ENCODE results near the gene SLBP. TPM values are rescaled to one million over a fixed set of nuclear protein-coding genes. Genes with fewer than 3 reads are reported as not detected.

Gene SLBP
- total RNA-seq, 1 donor from 2014 or later, result 23.5 TPM

GRCh38 chr4:1693131-1693896 lies 18.8 kb downstream of the SLBP start:
- H3K36me3 ChIP-seq (ENCODE audit: control insufficient read depth in 3 of 3, insufficient read depth in 3 of 3, low read length in 3 of 3), result peaks cover 22 to 40% (median 31%) of the 10 kb centered on the region in 3 donors
- H3K27me3 ChIP-seq (ENCODE audit: control insufficient read depth in 3 of 3, insufficient read depth in 3 of 3, low read length in 3 of 3), result no peaks in the 10 kb centered on the region
- no peak overlapping the region for H3K27ac ChIP-seq (ENCODE audit: low read depth, low read length)
- no peaks in the 10 kb centered on the region for H3K9me3 ChIP-seq (ENCODE audit: control insufficient read depth in 3 of 3, low read length in 3 of 3)
- H3K9ac ChIP-seq (ENCODE audit: low read depth in 1 of 3, low read length in 3 of 3), result peak overlapping the region in 1 of 3 donors; percentile 4
- H3K4me3 ChIP-seq (ENCODE audit: low read length in 3 of 3), result no peak overlapping the region
- H3K4me1 ChIP-seq (ENCODE audit: control insufficient read depth in 3 of 3, insufficient read depth in 3 of 3, low read length in 3 of 3), result peaks cover 0 to 7% (median 7%) of the 10 kb centered on the region in 3 donors

- H3K4me1 ChIP-seq (ENCODE audit: control insufficient read depth in 3 of 3, insufficient read depth in 3 of 3, low read length in 3 of 3), result peaks cover 0 to 9% (median 7%) of the 10 kb centered on the region in 3 donors
- H3K4me3 ChIP-seq (ENCODE audit: low read length in 3 of 3), result no peak overlapping the region
- H3K36me3 ChIP-seq (ENCODE audit: control insufficient read depth in 3 of 3, insufficient read depth in 3 of 3, low read length in 3 of 3), result peaks cover 18 to 36% (median 25%) of the 10 kb centered on the region in 3 donors
- no peak overlapping the region for H3K9ac ChIP-seq (ENCODE audit: low read depth in 1 of 3, low read length in 3 of 3)
- H3K27ac ChIP-seq (ENCODE audit: low read depth, low read length), result no peak overlapping the region
- H3K9me3 ChIP-seq (ENCODE audit: control insufficient read depth in 3 of 3, low read length in 3 of 3), result no peaks in the 10 kb centered on the region
- H3K27me3 ChIP-seq (ENCODE audit: control insufficient read depth in 3 of 3, insufficient read depth in 3 of 3, low read length in 3 of 3), result no peaks in the 10 kb centered on the region
These were observed 20.3 kb downstream of the SLBP start for GRCh38 chr4:1691737-1692373.

- no peaks in the 10 kb centered on the region for H3K27me3 ChIP-seq (ENCODE audit: control insufficient read depth in 3 of 3, insufficient read depth in 3 of 3, low read length in 3 of 3)
- no peaks in the 10 kb centered on the region for H3K9me3 ChIP-seq (ENCODE audit: control insufficient read depth in 3 of 3, low read length in 3 of 3)
- H3K4me3 ChIP-seq (ENCODE audit: low read length in 3 of 3), result no peak overlapping the region
- peaks cover 14 to 32% (median 25%) of the 10 kb centered on the region in 3 donors for H3K36me3 ChIP-seq (ENCODE audit: control insufficient read depth in 3 of 3, insufficient read depth in 3 of 3, low read length in 3 of 3)
- no peak overlapping the region for H3K27ac ChIP-seq (ENCODE audit: low read depth, low read length)
- H3K4me1 ChIP-seq (ENCODE audit: control insufficient read depth in 3 of 3, insufficient read depth in 3 of 3, low read length in 3 of 3), result peaks cover 0 to 11% (median 7%) of the 10 kb centered on the region in 3 donors
- no peak overlapping the region for H3K9ac ChIP-seq (ENCODE audit: low read depth in 1 of 3, low read length in 3 of 3)
These were observed 21.4 kb downstream of the SLBP start for GRCh38 chr4:1690698-1691097.

- no peaks in the 10 kb centered on the region for H3K9me3 ChIP-seq (ENCODE audit: control insufficient read depth in 3 of 3, low read length in 3 of 3)
- no peak overlapping the region for H3K4me3 ChIP-seq (ENCODE audit: low read length in 3 of 3)
- H3K27me3 ChIP-seq (ENCODE audit: control insufficient read depth in 3 of 3, insufficient read depth in 3 of 3, low read length in 3 of 3), result no peaks in the 10 kb centered on the region
- peaks cover 0 to 17% (median 16%) of the 10 kb centered on the region in 3 donors for H3K4me1 ChIP-seq (ENCODE audit: control insufficient read depth in 3 of 3, insufficient read depth in 3 of 3, low read length in 3 of 3)
- H3K9ac ChIP-seq (ENCODE audit: low read depth in 1 of 3, low read length in 3 of 3), result no peak overlapping the region
- peaks cover 2 to 9% (median 7%) of the 10 kb centered on the region in 3 donors for H3K36me3 ChIP-seq (ENCODE audit: control insufficient read depth in 3 of 3, insufficient read depth in 3 of 3, low read length in 3 of 3)
- H3K27ac ChIP-seq (ENCODE audit: low read depth, low read length), result no peak overlapping the region
These were observed 25.6 kb downstream of the SLBP start for GRCh38 chr4:1686440-1687036.

GRCh38 chr4:1685235-1686150 lies 26.6 kb downstream of the SLBP start:
- Histone ChIP-seq H3K27me3 (ENCODE audit: control insufficient read depth in 3 of 3, insufficient read depth in 3 of 3, low read length in 3 of 3) (no peaks in the 10 kb centered on the region), H3K4me3 (ENCODE audit: low read length in 3 of 3) (peak overlapping the region in 1 of 3 donors; percentile 76), H3K27ac (ENCODE audit: low read depth, low read length) (no peak overlapping the region)

GRCh38 chr4:1684506-1685234 lies 27.4 kb downstream of the SLBP start:
- peaks cover 0 to 17% (median 16%) of the 10 kb centered on the region in 3 donors for H3K4me1 ChIP-seq (ENCODE audit: control insufficient read depth in 3 of 3, insufficient read depth in 3 of 3, low read length in 3 of 3)
- peak overlapping the region; percentile 56 to 76 (median 70) for H3K4me3 ChIP-seq (ENCODE audit: low read length in 3 of 3)
- no peaks in the 10 kb centered on the region for H3K9me3 ChIP-seq (ENCODE audit: control insufficient read depth in 3 of 3, low read length in 3 of 3)
- H3K9ac ChIP-seq (ENCODE audit: low read depth in 1 of 3, low read length in 3 of 3), result peak overlapping the region; percentile 43 to 79 (median 62)
- no peaks in the 10 kb centered on the region for H3K27me3 ChIP-seq (ENCODE audit: control insufficient read depth in 3 of 3, insufficient read depth in 3 of 3, low read length in 3 of 3)
- H3K27ac ChIP-seq (ENCODE audit: low read depth, low read length), result no peak overlapping the region
- no peaks in the 10 kb centered on the region for H3K36me3 ChIP-seq (ENCODE audit: control insufficient read depth in 3 of 3, insufficient read depth in 3 of 3, low read length in 3 of 3)

More at GRCh38 chr4:1685235-1686150, 26.6 kb downstream of the SLBP start:
- H3K9me3 ChIP-seq (ENCODE audit: control insufficient read depth in 3 of 3, low read length in 3 of 3), result no peaks in the 10 kb centered on the region
- H3K36me3 ChIP-seq (ENCODE audit: control insufficient read depth in 3 of 3, insufficient read depth in 3 of 3, low read length in 3 of 3), result peaks cover 0 to under 1% (median 0%) of the 10 kb centered on the region in 3 donors
- peak overlapping the region in 1 of 3 donors; percentile 3 for H3K9ac ChIP-seq (ENCODE audit: low read depth in 1 of 3, low read length in 3 of 3)
- H3K4me1 ChIP-seq (ENCODE audit: control insufficient read depth in 3 of 3, insufficient read depth in 3 of 3, low read length in 3 of 3), result peaks cover 0 to 17% (median 16%) of the 10 kb centered on the region in 3 donors

- peak within 1 kb of the TSS; percentile 43 to 80 (median 64) for H3K9ac ChIP-seq (ENCODE audit: low read depth in 1 of 3, low read length in 3 of 3)
- H3K27ac ChIP-seq (ENCODE audit: low read depth, low read length), result peak within 1 kb of the TSS; percentile 58
- peak within 1 kb of the TSS; percentile 70 to 77 (median 72) for H3K4me3 ChIP-seq (ENCODE audit: low read length in 3 of 3)
- no peaks in the 10 kb centered on the region for H3K36me3 ChIP-seq (ENCODE audit: control insufficient read depth in 3 of 3, insufficient read depth in 3 of 3, low read length in 3 of 3)
- no peaks in the 10 kb centered on the region for H3K27me3 ChIP-seq (ENCODE audit: control insufficient read depth in 3 of 3, insufficient read depth in 3 of 3, low read length in 3 of 3)
- H3K4me1 ChIP-seq (ENCODE audit: control insufficient read depth in 3 of 3, insufficient read depth in 3 of 3, low read length in 3 of 3), result peaks cover 0 to 17% (median 16%) of the 10 kb centered on the region in 3 donors
- no peaks in the 10 kb centered on the region for H3K9me3 ChIP-seq (ENCODE audit: control insufficient read depth in 3 of 3, low read length in 3 of 3)
These were observed 28.2 kb downstream of the SLBP start, which contains the start of gene FAM53A for GRCh38 chr4:1683736-1684505. Gene FAM53A (minus strand): TSS chr4:1684313. CDS start chr4:1668741, 15,572 bp downstream.

- Histone ChIP-seq H3K36me3 (ENCODE audit: control insufficient read depth in 3 of 3, insufficient read depth in 3 of 3, low read length in 3 of 3) (no peaks in the 10 kb centered on the region), H3K9me3 (ENCODE audit: control insufficient read depth in 3 of 3, low read length in 3 of 3) (no peaks in the 10 kb centered on the region), H3K27me3 (ENCODE audit: control insufficient read depth in 3 of 3, insufficient read depth in 3 of 3, low read length in 3 of 3) (no peaks in the 10 kb centered on the region), H3K4me3 (ENCODE audit: low read length in 3 of 3) (peak overlapping the region; percentile 70 to 77 (median 72)), H3K27ac (ENCODE audit: low read depth, low read length) (peak overlapping the region; percentile 58), H3K4me1 (ENCODE audit: control insufficient read depth in 3 of 3, insufficient read depth in 3 of 3, low read length in 3 of 3) (peaks cover 0 to 17% (median 16%) of the 10 kb centered on the region in 3 donors), H3K9ac (ENCODE audit: low read depth in 1 of 3, low read length in 3 of 3) (peak overlapping the region in 2 of 3 donors; percentile 64 to 80)
These were observed 28.8 kb downstream of the SLBP start for GRCh38 chr4:1683261-1683735.
